ENCODE data around the gene CASQ1.

Gene CASQ1

GRCh38 chr1:160186246-160186645 lies 4.1 kb upstream of the CASQ1 start:
- Mint-ChIP-seq H3K27ac (no peak overlapping the region), H3K4me3 (no peak overlapping the region), H3K36me3 (ENCODE audit: low read depth) (no peaks in the 10 kb centered on the region), H3K9me3 (no peaks in the 10 kb centered on the region), H3K27me3 (ENCODE audit: low read depth) (peaks cover 17% of the 10 kb centered on the region), H3K4me1 (ENCODE audit: low read depth) (no peaks in the 10 kb centered on the region)

- Mint-ChIP-seq H3K27me3 (ENCODE audit: low read depth) (peaks cover 14% of the 10 kb centered on the region), H3K9me3 (no peaks in the 10 kb centered on the region), H3K4me1 (ENCODE audit: low read depth) (no peaks in the 10 kb centered on the region), H3K27ac (no peak overlapping the region), H3K4me3 (no peak overlapping the region), H3K36me3 (ENCODE audit: low read depth) (no peaks in the 10 kb centered on the region)
These were observed 3.6 kb upstream of the CASQ1 start for GRCh38 chr1:160186729-160187128.

GRCh38 chr1:160187407-160187806 lies 3.0 kb upstream of the CASQ1 start:
- Mint-ChIP-seq H3K27ac (no peak overlapping the region), H3K4me3 (no peak overlapping the region)

GRCh38 chr1:160188341-160188740 lies 2.0 kb upstream of the CASQ1 start:
- no peak overlapping the region for H3K27ac Mint-ChIP-seq
- peaks cover 8% of the 10 kb centered on the region for H3K27me3 Mint-ChIP-seq (ENCODE audit: low read depth)
- H3K4me3 Mint-ChIP-seq, result no peak overlapping the region
- no peaks in the 10 kb centered on the region for H3K36me3 Mint-ChIP-seq (ENCODE audit: low read depth)
- no peaks in the 10 kb centered on the region for H3K9me3 Mint-ChIP-seq
- no peaks in the 10 kb centered on the region for H3K4me1 Mint-ChIP-seq (ENCODE audit: low read depth)

More at GRCh38 chr1:160187407-160187806, 3.0 kb upstream of the CASQ1 start:
- Mint-ChIP-seq H3K36me3 (ENCODE audit: low read depth) (no peaks in the 10 kb centered on the region), H3K27me3 (ENCODE audit: low read depth) (peaks cover 8% of the 10 kb centered on the region), H3K9me3 (no peaks in the 10 kb centered on the region), H3K4me1 (ENCODE audit: low read depth) (no peaks in the 10 kb centered on the region)

GRCh38 chr1:160191756-160192155 lies 1.4 kb downstream of the CASQ1 start:
- Mint-ChIP-seq H3K27me3 (ENCODE audit: low read depth) (peaks cover 3% of the 10 kb centered on the region), H3K27ac (no peak overlapping the region), H3K4me1 (ENCODE audit: low read depth) (no peaks in the 10 kb centered on the region), H3K4me3 (no peak overlapping the region), H3K36me3 (ENCODE audit: low read depth) (no peaks in the 10 kb centered on the region), H3K9me3 (no peaks in the 10 kb centered on the region)

- Mint-ChIP-seq H3K27me3 (ENCODE audit: low read depth) (no peaks in the 10 kb centered on the region), H3K4me3 (no peak overlapping the region), H3K4me1 (ENCODE audit: low read depth) (no peaks in the 10 kb centered on the region), H3K27ac (no peak overlapping the region), H3K9me3 (no peaks in the 10 kb centered on the region), H3K36me3 (ENCODE audit: low read depth) (no peaks in the 10 kb centered on the region)
These were observed 1.9 kb downstream of the CASQ1 start for GRCh38 chr1:160192234-160192633.

- no peaks in the 10 kb centered on the region for H3K9me3 Mint-ChIP-seq
- H3K4me3 Mint-ChIP-seq, result no peak overlapping the region
- no peaks in the 10 kb centered on the region for H3K4me1 Mint-ChIP-seq (ENCODE audit: low read depth)
- H3K27ac Mint-ChIP-seq, result no peak overlapping the region
- no peaks in the 10 kb centered on the region for H3K27me3 Mint-ChIP-seq (ENCODE audit: low read depth)
- no peaks in the 10 kb centered on the region for H3K36me3 Mint-ChIP-seq (ENCODE audit: low read depth)
These were observed 2.9 kb downstream of the CASQ1 start for GRCh38 chr1:160193091-160193819.

GRCh38 chr1:160193832-160194736 lies 3.7 kb downstream of the CASQ1 start:
- no peaks in the 10 kb centered on the region for H3K9me3 Mint-ChIP-seq
- no peak overlapping the region for H3K27ac Mint-ChIP-seq
- no peaks in the 10 kb centered on the region for H3K4me1 Mint-ChIP-seq (ENCODE audit: low read depth)
- no peaks in the 10 kb centered on the region for H3K36me3 Mint-ChIP-seq (ENCODE audit: low read depth)
- no peaks in the 10 kb centered on the region for H3K27me3 Mint-ChIP-seq (ENCODE audit: low read depth)
- no peak overlapping the region for H3K4me3 Mint-ChIP-seq

- H3K4me3 Mint-ChIP-seq, result no peak overlapping the region
- H3K27me3 Mint-ChIP-seq (ENCODE audit: low read depth), result no peaks in the 10 kb centered on the region
- no peaks in the 10 kb centered on the region for H3K9me3 Mint-ChIP-seq
- no peaks in the 10 kb centered on the region for H3K4me1 Mint-ChIP-seq (ENCODE audit: low read depth)
- no peak overlapping the region for H3K27ac Mint-ChIP-seq
- no peaks in the 10 kb centered on the region for H3K36me3 Mint-ChIP-seq (ENCODE audit: low read depth)
These were observed 4.3 kb downstream of the CASQ1 start for GRCh38 chr1:160194737-160195059.

- Mint-ChIP-seq H3K36me3 (ENCODE audit: low read depth) (no peaks in the 10 kb centered on the region), H3K27ac (no peak overlapping the region), H3K4me3 (no peak overlapping the region), H3K4me1 (ENCODE audit: low read depth) (no peaks in the 10 kb centered on the region), H3K27me3 (ENCODE audit: low read depth) (no peaks in the 10 kb centered on the region), H3K9me3 (no peaks in the 10 kb centered on the region)
These were observed 5.8 kb downstream of the CASQ1 start for GRCh38 chr1:160196143-160196542.

GRCh38 chr1:160197231-160197630 lies 6.9 kb downstream of the CASQ1 start:
- H3K36me3 Mint-ChIP-seq (ENCODE audit: low read depth), result no peaks in the 10 kb centered on the region
- H3K27me3 Mint-ChIP-seq (ENCODE audit: low read depth), result no peaks in the 10 kb centered on the region

GRCh38 chr1:160200786-160201185 lies 10.4 kb downstream of the CASQ1 start:
- H3K27me3 Mint-ChIP-seq (ENCODE audit: low read depth), result no peaks in the 10 kb centered on the region
- peaks cover 13% of the 10 kb centered on the region for H3K4me1 Mint-ChIP-seq (ENCODE audit: low read depth)
- H3K4me3 Mint-ChIP-seq, result no peak overlapping the region
- no peak overlapping the region for H3K27ac Mint-ChIP-seq
- no peaks in the 10 kb centered on the region for H3K36me3 Mint-ChIP-seq (ENCODE audit: low read depth)
- H3K9me3 Mint-ChIP-seq, result no peaks in the 10 kb centered on the region

More at GRCh38 chr1:160197231-160197630, 6.9 kb downstream of the CASQ1 start:
- Mint-ChIP-seq H3K4me1 (ENCODE audit: low read depth) (no peaks in the 10 kb centered on the region), H3K27ac (no peak overlapping the region), H3K9me3 (no peaks in the 10 kb centered on the region), H3K4me3 (no peak overlapping the region)

- Mint-ChIP-seq H3K27me3 (ENCODE audit: low read depth) (no peaks in the 10 kb centered on the region), H3K36me3 (ENCODE audit: low read depth) (peaks cover 13% of the 10 kb centered on the region), H3K9me3 (no peaks in the 10 kb centered on the region), H3K27ac (peak overlapping the region; percentile 81), H3K4me1 (ENCODE audit: low read depth) (peaks cover 43% of the 10 kb centered on the region), H3K4me3 (peak overlapping the region; percentile 92)
These were observed 14.3 kb downstream of the CASQ1 start for GRCh38 chr1:160204526-160205241.

- Mint-ChIP-seq H3K36me3 (ENCODE audit: low read depth) (peaks cover 18% of the 10 kb centered on the region), H3K4me3 (peak within 1 kb of the TSS; percentile 92), H3K9me3 (no peaks in the 10 kb centered on the region), H3K4me1 (ENCODE audit: low read depth) (peaks cover 46% of the 10 kb centered on the region), H3K27me3 (ENCODE audit: low read depth) (no peaks in the 10 kb centered on the region), H3K27ac (peak within 1 kb of the TSS; percentile 87)
These were observed 15.1 kb downstream of the CASQ1 start, which contains the start of gene PEA15 for GRCh38 chr1:160205242-160206035. Gene PEA15 (plus strand): TSS chr1:160205384. CDS start chr1:160211545, 6,161 bp downstream.
